SH-SY5Y (cell line): Measurements from ENCODE around the gene DAPK1.

ENCODE experiments used
- GATA2 ChIP-seq: IDR thresholded peaks from 2 replicates; pipeline ENCODE4 v1.6.1; 2011; ENCODE audit warnings: mild to moderate bottlenecking, low read depth, low read length
- GATA3 ChIP-seq: IDR thresholded peaks from 2 replicates; pipeline ENCODE4 v1.6.1; 2011; ENCODE audit warnings: low read depth, mild to moderate bottlenecking, low read length, moderate library complexity

DNA sequence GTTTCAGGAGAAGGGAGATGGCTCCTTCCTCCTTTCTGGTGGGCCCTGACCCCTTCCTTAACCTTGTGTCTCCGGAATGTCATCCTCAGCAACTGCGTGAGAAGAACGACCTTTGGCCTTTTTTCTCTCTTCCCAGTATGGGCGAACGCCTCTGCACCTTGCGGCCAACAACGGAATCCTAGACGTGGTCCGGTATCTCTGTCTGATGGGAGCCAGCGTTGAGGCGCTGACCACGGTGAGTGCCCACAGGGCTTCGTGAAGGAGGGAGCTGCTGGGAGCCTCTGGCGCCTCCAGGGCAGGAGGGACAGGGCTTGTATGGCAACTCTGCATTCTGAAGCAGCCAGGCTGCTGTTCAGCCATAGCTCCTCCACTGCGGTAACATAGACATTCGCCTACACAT lies 160.2 kb downstream of the DAPK1 start:
- TF ChIP-seq GATA2 (no peak), GATA3 (no peak)
